ENCODE results near the gene BTBD6. TPM values are rescaled to one million over a fixed set of nuclear protein-coding genes. Genes with fewer than 3 reads are reported as not detected.

The BTBD6 gene
- total RNA-seq, 4 donors from 2014 or later, result 44.5 to 70.6 (median 62.6) TPM

- DNase-seq (ENCODE audit: low spot score in 2 of 2), result no peak
- WGBS, 2 donors, result 90 to 99% methylated on average over 7 to 8 of the region's 11 CpGs
- H3K4me3 ChIP-seq (ENCODE audit: low read depth, poor library complexity, severe bottlenecking), result no peak overlapping the region
- intact Hi-C loops (cut with DNase I; ENCODE audit: low total_unique reads), result no loop called here
- no peak for TF ChIP-seq POLR2A (IDR thresholded peaks at IDR 0.05)
- TF ChIP-seq CTCF (IDR thresholded peaks at IDR 0.05), result no peak
These were observed 30.6 kb upstream of the BTBD6 start for GRCh38 chr14:105217774-105218173.

GRCh38 chr14:105218611-105219010 lies 29.7 kb upstream of the BTBD6 start:
- DNase-seq (ENCODE audit: low spot score in 2 of 2), result no peak
- intact Hi-C loops (cut with DNase I; ENCODE audit: low total_unique reads), result no loop called here
- H3K4me3 ChIP-seq (ENCODE audit: low read depth, poor library complexity, severe bottlenecking), result no peak overlapping the region
- TF ChIP-seq POLR2A (IDR thresholded peaks at IDR 0.05) (no peak), CTCF (IDR thresholded peaks at IDR 0.05) (no peak)
- WGBS, 2 donors, result 88 to 96% methylated on average over 19 of the region's 19 CpGs

- no peak for DNase-seq (ENCODE audit: low spot score in 2 of 2)
- no peak for TF ChIP-seq POLR2A (IDR thresholded peaks at IDR 0.05)
- no peak for TF ChIP-seq CTCF (IDR thresholded peaks at IDR 0.05)
- 92 to 95% methylated on average over 24 to 27 of the region's 29 CpGs for WGBS, 2 donors
- intact Hi-C loops (cut with DNase I; ENCODE audit: low total_unique reads), result no loop called here
- no peak overlapping the region for H3K4me3 ChIP-seq (ENCODE audit: low read depth, poor library complexity, severe bottlenecking)
These were observed 29.2 kb upstream of the BTBD6 start for GRCh38 chr14:105219043-105219612.

- TF ChIP-seq POLR2A (IDR thresholded peaks at IDR 0.05), result no peak
- TF ChIP-seq CTCF (IDR thresholded peaks at IDR 0.05), result no peak
- H3K4me3 ChIP-seq (ENCODE audit: low read depth, poor library complexity, severe bottlenecking), result no peak overlapping the region
- WGBS, 2 donors, result 94 to 98% methylated on average over 12 to 17 of the region's 17 CpGs
- intact Hi-C loops (cut with DNase I; ENCODE audit: low total_unique reads), result no loop called here
- no peak for DNase-seq (ENCODE audit: low spot score in 2 of 2)
These were observed 28.6 kb upstream of the BTBD6 start for GRCh38 chr14:105219753-105220152.

GRCh38 chr14:105220699-105221597 lies 27.4 kb upstream of the BTBD6 start:
- H3K4me3 ChIP-seq (ENCODE audit: low read depth, poor library complexity, severe bottlenecking), result no peak overlapping the region
- intact Hi-C loops (cut with DNase I; ENCODE audit: low total_unique reads), result no loop called here
- no peak for TF ChIP-seq POLR2A (IDR thresholded peaks at IDR 0.05)
- no peak for TF ChIP-seq CTCF (IDR thresholded peaks at IDR 0.05)
- WGBS, 2 donors, result 75 to 91% methylated on average over 22 to 29 of the region's 29 CpGs
- DNase-seq (ENCODE audit: low spot score in 2 of 2), result no peak
